SK-N-SH (cell line): ENCODE measurements around the gene AMT. TPM values are rescaled to one million over a fixed set of nuclear protein-coding genes. Genes with fewer than 3 reads are reported as not detected.

ENCODE experiments used
- CTCF ChIA-PET: fragments of 300-600, 350-600 bp; formaldehyde crosslinking; extraction: SDS; loops from one replicate; lab custom pipeline; 2021; lab: Yijun Ruan, JAX
- POLR2A ChIA-PET: fragments of 350-600 bp; sonication (Branson Sonifier 250); formaldehyde crosslinking; extraction: SDS; loops from one replicate; lab custom pipeline; 2020; ENCODE audit warnings: antibody characterized with exemption, inconsistent platforms; lab: Yijun Ruan, JAX
- DNase-seq: peaks from one replicate; pipeline ENCODE4 v3.0.0; 2012
- H2AFZ ChIP-seq: fragments of 200-600 bp; sonication (generic); 2 replicates; pipeline ENCODE4 v1.8.1; 2016; ENCODE audit warnings: antibody characterized with exemption, mild to moderate bottlenecking, low read depth
- H3F3A ChIP-seq: fragments of 200-600 bp; sonication (generic); replicated peaks from 2 replicates; pipeline ENCODE3; 2016; ENCODE audit warnings: antibody characterized with exemption, mild to moderate bottlenecking; ENCODE audit not compliant: insufficient read depth
- H3K27ac ChIP-seq, 2 experiments: fragments of 200-500 bp in 1 of 2; fragments of 200-600 bp in 1 of 2; sonication (Bioruptor generic) in 1 of 2; sonication (generic), shearing (Covaris generic) in 1 of 2; 2 replicates each; pipeline versions ENCODE4 v1.5.1 to v1.6.1; 2014 to 2016; ENCODE audit warnings: low read depth in 2 of 2, inconsistent platforms in 1 of 2, low read length in 1 of 2, mild to moderate bottlenecking in 1 of 2, mixed read lengths in 1 of 2
- H3K27me3 ChIP-seq: fragments of 200-600 bp; sonication (generic), shearing (Covaris generic); 2 replicates; pipeline ENCODE4 v1.6.1; 2016; ENCODE audit warnings: mixed run types; ENCODE audit not compliant: insufficient read depth
- H3K36me3 ChIP-seq, 2 experiments: fragments of 200-500 bp in 1 of 2; fragments of 200-600 bp in 1 of 2; sonication (Bioruptor generic) in 1 of 2; sonication (generic) in 1 of 2; replicated peaks in 1 of 2; 2 replicates each; pipeline versions ENCODE3 to v1.5.1; 2014 to 2016; ENCODE audit warnings: low read length in 1 of 2, mild to moderate bottlenecking in 1 of 2; ENCODE audit not compliant: insufficient read depth in 2 of 2, control insufficient read depth in 1 of 2
- H3K4me1 ChIP-seq, 2 experiments: fragments of 200-500 bp in 1 of 2; fragments of 200-600 bp in 1 of 2; sonication (Bioruptor generic) in 1 of 2; sonication (generic), shearing (Covaris generic) in 1 of 2; 2 replicates each; pipeline versions ENCODE4 v1.5.1 to v1.6.1; 2014 to 2016; ENCODE audit warnings: low read depth in 1 of 2, low read length in 1 of 2, mixed run types in 1 of 2; ENCODE audit not compliant: insufficient read depth in 2 of 2, control insufficient read depth in 1 of 2
- H3K4me2 ChIP-seq: fragments of 200-600 bp; sonication (generic), shearing (Covaris generic); 2 replicates; pipeline ENCODE4 v1.6.1; 2017; ENCODE audit warnings: mixed run types
- H3K4me3 ChIP-seq, 2 experiments: fragments of 200-500 bp in 1 of 2; fragments of 200-600 bp in 1 of 2; sonication (Bioruptor generic) in 1 of 2; sonication (generic), shearing (Covaris generic) in 1 of 2; 2 replicates each; pipeline versions ENCODE4 v1.5.1 to v1.8.1; 2014 to 2016; ENCODE audit warnings: low read depth in 2 of 2, inconsistent platforms in 1 of 2, low read length in 1 of 2, mild to moderate bottlenecking in 1 of 2, mixed read lengths in 1 of 2, moderate library complexity in 1 of 2
- H3K79me2 ChIP-seq: fragments of 200-600 bp; sonication (generic); 2 replicates; pipeline ENCODE4 v1.8.1; 2017; ENCODE audit warnings: mild to moderate bottlenecking; ENCODE audit not compliant: insufficient read depth
- H3K9ac ChIP-seq: fragments of 200-600 bp; sonication (generic); 2 replicates; pipeline ENCODE4 v1.6.1; 2017; ENCODE audit warnings: mixed run types
- H3K9me2 ChIP-seq: fragments of 200-600 bp; sonication (generic); 2 replicates; pipeline ENCODE4 v1.6.1; 2017; ENCODE audit warnings: mixed run types
- H3K9me3 ChIP-seq: fragments of 200-600 bp; sonication (generic); 2 replicates; pipeline ENCODE4 v1.6.1; 2017; ENCODE audit warnings: mixed run types, mild to moderate bottlenecking, moderate library complexity
- H4K20me1 ChIP-seq: fragments of 200-600 bp; sonication (generic); 2 replicates; pipeline ENCODE4 v1.6.1; 2017; ENCODE audit warnings: mild to moderate bottlenecking, mixed run types; ENCODE audit not compliant: insufficient read depth
- EZH2phosphoT487 ChIP-seq: fragments of 200-600 bp; sonication (generic); IDR thresholded peaks from 2 replicates; pipeline ENCODE4 v1.6.1; 2017; ENCODE audit warnings: low read depth, mixed run types, mild to moderate bottlenecking, antibody characterized with exemption, moderate library complexity, borderline replicate concordance
- FOXM1 ChIP-seq: IDR thresholded peaks from 2 replicates; pipeline ENCODE4 v1.4.0; 2012; ENCODE audit warnings: low read depth, mild to moderate bottlenecking
- GABPA ChIP-seq: IDR thresholded peaks from 2 replicates; pipeline ENCODE4 v1.4.0; 2012; ENCODE audit warnings: low read depth, mild to moderate bottlenecking
- GATA2 ChIP-seq: sonication (generic); formaldehyde crosslinking; IDR thresholded peaks from 2 replicates; pipeline ENCODE4 v1.5.0; 2020; ENCODE audit warnings: mild to moderate bottlenecking, missing genetic modification reagents
- JUND ChIP-seq: IDR thresholded peaks from 2 replicates; pipeline ENCODE4 v1.4.0; 2012
- MXI1 ChIP-seq: IDR thresholded peaks from 2 replicates; pipeline ENCODE4 v1.6.1; 2012; ENCODE audit warnings: mild to moderate bottlenecking, low read depth, low read length, improper control_type of control experiment
- NFIC ChIP-seq: IDR thresholded peaks from 2 replicates; pipeline ENCODE4 v1.4.0; 2012; ENCODE audit warnings: borderline replicate concordance
- NRF1 ChIP-seq: IDR thresholded peaks from 2 replicates; pipeline ENCODE4 v1.6.1; 2012; ENCODE audit warnings: low read depth, mild to moderate bottlenecking, low read length
- POLR2AphosphoS5 ChIP-seq: IDR thresholded peaks from 2 replicates; pipeline ENCODE4 v1.6.1; 2012; ENCODE audit warnings: low read depth, low read length
- RCOR1 ChIP-seq: fragments of 150-350 bp; IDR thresholded peaks from 2 replicates; pipeline ENCODE4 v1.6.1; 2017; ENCODE audit warnings: antibody characterized with exemption, low read length
- RXRA ChIP-seq: IDR thresholded peaks from 2 replicates; pipeline ENCODE4 v1.4.0; 2012; ENCODE audit warnings: low read depth, mild to moderate bottlenecking, borderline replicate concordance
- SIN3A ChIP-seq: IDR thresholded peaks from 2 replicates; pipeline ENCODE4 v1.6.1; 2012; ENCODE audit warnings: low read depth, mild to moderate bottlenecking, low read length, moderate library complexity, borderline replicate concordance
- TAF1 ChIP-seq: IDR thresholded peaks from 2 replicates; pipeline ENCODE4 v1.6.1; 2012; ENCODE audit warnings: low read depth, mild to moderate bottlenecking, low read length, moderate library complexity, borderline replicate concordance
- TCF12 ChIP-seq: IDR thresholded peaks from 2 replicates; pipeline ENCODE4 v1.4.0; 2012
- TEAD4 ChIP-seq: IDR thresholded peaks from 2 replicates; pipeline ENCODE4 v1.4.0; 2012; ENCODE audit warnings: mild to moderate bottlenecking, borderline replicate concordance; ENCODE audit not compliant: insufficient read depth
- YY1 ChIP-seq: IDR thresholded peaks from 2 replicates; pipeline ENCODE4 v1.4.0; 2012; ENCODE audit warnings: low read depth, mild to moderate bottlenecking
- WGBS: methylation state at CpG from one replicate; pipeline ENCODE4 v1.1.6; 2017; ENCODE audit warnings: low lambda C conversion rate; 5-methylcytosine and 5-hydroxymethylcytosine counted together
- polyA plus RNA-seq, 3 experiments: library from polyadenylated mRNA; depleted of rRNA; stranded (reverse); fragments of >200 nt; gene quantifications; 2 replicates each; pipeline ENCODE4 v1.2.3, GENCODE V29; 2012
- TF ChIP-seq, protein P1 (sequence below): IDR thresholded peaks from 2 replicates; pipeline ENCODE4; 2012
- TF ChIP-seq, protein P2 (sequence below): fragments of 200-600 bp; sonication (generic); IDR thresholded peaks from 2 replicates; pipeline ENCODE4 v1.6.1; 2017; ENCODE audit warnings: antibody characterized with exemption, mild to moderate bottlenecking, moderate library complexity

AMT gene
- polyA plus RNA-seq, 1 of the 3 experiments (the other 2 are of a cell fraction): 17.6 TPM

DNA sequence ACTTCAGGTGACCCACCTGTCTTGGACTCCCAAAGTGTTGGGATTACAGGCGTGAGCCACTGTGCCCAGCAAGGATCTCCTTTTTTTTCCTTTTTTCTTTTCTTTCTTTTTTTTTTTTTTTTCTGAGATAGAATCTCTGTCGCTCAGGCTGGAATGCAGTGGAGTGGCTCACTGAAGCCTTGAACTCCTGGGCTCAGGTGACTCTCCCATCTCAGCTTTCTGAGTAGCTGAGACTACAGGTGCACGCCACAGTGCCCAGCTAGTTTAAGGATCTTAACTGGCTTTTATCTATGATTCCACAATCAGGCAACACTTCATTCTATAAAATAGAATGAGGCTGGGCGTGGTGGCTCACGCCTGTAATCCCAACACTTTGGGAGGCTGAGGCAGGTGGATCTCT is 23.1 kb upstream of the AMT start:
- no peaks in the 10 kb centered on the region for H4K20me1 ChIP-seq
- no peak overlapping the region for H3K4me2 ChIP-seq
- H3K36me3 ChIP-seq: no peaks in the 10 kb centered on the region
- H3F3A ChIP-seq: peaks cover 9% of the 10 kb centered on the region
- H3K27me3 ChIP-seq: no peaks in the 10 kb centered on the region
- H3K27ac ChIP-seq: no peak overlapping the region
- ChIA-PET POLR2A (no interaction called here), CTCF (interaction anchor here (0.9 to 2.0 kb wide), 4 partner anchors 30 to 275 kb away, joined by 3 to 10 read pairs (median 4); partner anchors contain the start of genes KLHDC8B and USP4)
- 97% methylated on average over 5 of the region's 5 CpGs for WGBS
- H3K4me3 ChIP-seq: no peak overlapping the region
- H3K79me2 ChIP-seq: no peaks in the 10 kb centered on the region
- H3K9me3 ChIP-seq: no peaks in the 10 kb centered on the region
- H3K4me1 ChIP-seq: no peaks in the 10 kb centered on the region
- no peaks in the 10 kb centered on the region for H3K9me2 ChIP-seq
- no peak overlapping the region for H3K9ac ChIP-seq
- DNase-seq: no peak
- no peak overlapping the region for H2AFZ ChIP-seq
- TF ChIP-seq EZH2phosphoT487: no peak
- no peak for TF ChIP-seq TAF1

DNA sequence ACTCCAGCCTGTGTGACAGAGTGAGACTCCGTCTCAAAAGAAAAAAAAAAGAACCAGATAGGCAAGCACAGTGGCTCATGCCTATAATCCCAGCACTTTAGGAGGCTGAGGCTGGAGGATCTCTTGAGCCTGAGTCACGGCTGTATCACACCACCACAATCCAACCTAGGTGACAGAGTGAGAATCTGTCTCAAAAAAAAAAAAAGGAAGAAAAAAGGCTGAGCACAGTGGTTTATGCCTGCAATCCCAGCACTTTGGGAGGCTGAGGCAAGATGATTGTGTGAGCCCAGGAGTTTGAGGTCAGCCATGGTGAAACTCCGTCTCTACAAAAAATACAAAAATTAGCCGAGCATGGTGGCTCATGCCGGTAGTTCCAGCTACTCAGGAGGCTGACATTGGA is 12.5 kb upstream of the AMT start:
- Histone ChIP-seq H3F3A (no peaks in the 10 kb centered on the region), H2AFZ (no peak overlapping the region), H3K36me3 (no peaks in the 10 kb centered on the region), H3K4me1 (peaks cover 0 to 2% of the 10 kb centered on the region in 2 experiments; a peak in 1 of 4 replicates), H3K4me2 (no peak overlapping the region), H3K79me2 (no peaks in the 10 kb centered on the region), H3K9me2 (no peaks in the 10 kb centered on the region), H4K20me1 (no peaks in the 10 kb centered on the region), H3K27ac (no peak overlapping the region), H3K4me3 (no peak overlapping the region), H3K9ac (no peak overlapping the region), H3K9me3 (no peaks in the 10 kb centered on the region), H3K27me3 (no peaks in the 10 kb centered on the region)
- TF ChIP-seq YY1 (no peak), TEAD4 (no peak), SIN3A (no peak), POLR2AphosphoS5 (no peak), TAF1 (no peak), GATA2 (no peak), NFIC (no peak), MXI1 (no peak), GABPA (no peak), NRF1 (no peak), TCF12 (no peak), FOXM1 (no peak), EZH2phosphoT487 (no peak), RXRA (no peak), JUND (no peak), RCOR1 (no peak)
- TF ChIP-seq, protein P1, sequence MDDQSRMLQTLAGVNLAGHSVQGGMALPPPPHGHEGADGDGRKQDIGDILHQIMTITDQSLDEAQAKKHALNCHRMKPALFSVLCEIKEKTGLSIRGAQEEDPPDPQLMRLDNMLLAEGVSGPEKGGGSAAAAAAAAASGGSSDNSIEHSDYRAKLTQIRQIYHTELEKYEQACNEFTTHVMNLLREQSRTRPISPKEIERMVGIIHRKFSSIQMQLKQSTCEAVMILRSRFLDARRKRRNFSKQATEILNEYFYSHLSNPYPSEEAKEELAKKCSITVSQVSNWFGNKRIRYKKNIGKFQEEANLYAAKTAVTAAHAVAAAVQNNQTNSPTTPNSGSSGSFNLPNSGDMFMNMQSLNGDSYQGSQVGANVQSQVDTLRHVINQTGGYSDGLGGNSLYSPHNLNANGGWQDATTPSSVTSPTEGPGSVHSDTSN: no peak
- TF ChIP-seq, protein P2, sequence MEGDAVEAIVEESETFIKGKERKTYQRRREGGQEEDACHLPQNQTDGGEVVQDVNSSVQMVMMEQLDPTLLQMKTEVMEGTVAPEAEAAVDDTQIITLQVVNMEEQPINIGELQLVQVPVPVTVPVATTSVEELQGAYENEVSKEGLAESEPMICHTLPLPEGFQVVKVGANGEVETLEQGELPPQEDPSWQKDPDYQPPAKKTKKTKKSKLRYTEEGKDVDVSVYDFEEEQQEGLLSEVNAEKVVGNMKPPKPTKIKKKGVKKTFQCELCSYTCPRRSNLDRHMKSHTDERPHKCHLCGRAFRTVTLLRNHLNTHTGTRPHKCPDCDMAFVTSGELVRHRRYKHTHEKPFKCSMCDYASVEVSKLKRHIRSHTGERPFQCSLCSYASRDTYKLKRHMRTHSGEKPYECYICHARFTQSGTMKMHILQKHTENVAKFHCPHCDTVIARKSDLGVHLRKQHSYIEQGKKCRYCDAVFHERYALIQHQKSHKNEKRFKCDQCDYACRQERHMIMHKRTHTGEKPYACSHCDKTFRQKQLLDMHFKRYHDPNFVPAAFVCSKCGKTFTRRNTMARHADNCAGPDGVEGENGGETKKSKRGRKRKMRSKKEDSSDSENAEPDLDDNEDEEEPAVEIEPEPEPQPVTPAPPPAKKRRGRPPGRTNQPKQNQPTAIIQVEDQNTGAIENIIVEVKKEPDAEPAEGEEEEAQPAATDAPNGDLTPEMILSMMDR: no peak
- no peak for DNase-seq
- ChIA-PET CTCF (interaction anchor here (2.5 kb wide), 1 partner anchor 14 kb away, joined by 13 read pairs; no protein-coding TSS in a partner anchor), POLR2A (no interaction called here)
- 81% methylated on average over 4 of the region's 5 CpGs for WGBS
